ENCODE data around the gene MARCO. TPM values are rescaled to one million over a fixed set of nuclear protein-coding genes. Genes with fewer than 3 reads are reported as not detected.

MARCO gene
- total and polyA plus RNA-seq, 2 of the 8 experiments (the other 6 are each of a cell fraction or from before 2014, with no cell fraction given), result not detected

DNA sequence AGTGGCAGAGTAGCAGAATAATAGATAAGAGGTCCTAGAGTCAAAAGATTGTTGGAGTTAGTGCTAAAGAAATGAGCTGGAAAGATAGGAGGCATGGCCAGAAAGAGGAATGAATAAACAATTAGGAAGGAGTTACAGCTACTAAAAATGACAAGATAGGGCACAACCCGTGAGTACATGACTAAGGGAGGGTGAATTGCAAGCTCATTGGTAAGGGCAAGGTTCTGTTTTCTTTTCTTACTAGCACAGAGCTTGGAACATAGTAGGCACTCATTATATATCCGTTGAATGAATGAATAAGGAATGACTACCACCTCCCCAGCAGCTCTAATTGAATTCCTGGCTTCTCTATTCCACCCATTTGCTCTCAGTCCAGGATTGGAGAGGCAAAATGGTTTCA lies 5.7 kb upstream of the MARCO start:
- no peak overlapping the region for H2AFZ ChIP-seq (ENCODE audit: low read length)
- H2BK5ac ChIP-seq (ENCODE audit: low read depth, low read length), result no peak overlapping the region
- H3K4me1 ChIP-seq (replicated peaks in 1 of 4; ENCODE audit: control insufficient read depth in 3 of 4, insufficient read depth in 4 of 4, low read length in 3 of 4), result no peaks in the 10 kb centered on the region
- no peak overlapping the region for H4K91ac ChIP-seq (replicated peaks; ENCODE audit: insufficient read length, low read length)
- no peak overlapping the region for H3K18ac ChIP-seq (ENCODE audit: extremely low read depth, low read length)
- peaks cover 0 to 3% of the 10 kb centered on the region in 2 experiments; a peak in 2 of 4 replicates for H3K9me3 ChIP-seq (ENCODE audit: insufficient read depth in 2 of 2, low read depth in 1 of 2, low read length in 1 of 2)
- H4K5ac ChIP-seq (ENCODE audit: insufficient read length, low read depth, low read length), result no peak overlapping the region
- no peaks in the 10 kb centered on the region for H3K23me2 ChIP-seq (ENCODE audit: low read depth, low read length)
- no peak overlapping the region for H4K8ac ChIP-seq (ENCODE audit: extremely low read depth, insufficient read depth, low read length)
- no peak overlapping the region for H3K4ac ChIP-seq (replicated peaks; ENCODE audit: insufficient read length, low read depth, low read length)
- H2BK120ac ChIP-seq (replicated peaks; ENCODE audit: low read depth, low read length), result no peak overlapping the region
- no peak overlapping the region for H3K4me2 ChIP-seq (ENCODE audit: insufficient read depth in 1 of 2, low read depth in 2 of 2, low read length in 2 of 2)
- WGBS, 2 experiments (ENCODE audit: extremely low coverage in 1 of 2, insufficient coverage in 1 of 2, insufficient read length in 1 of 2, insufficient replicate concordance in 2 of 2, low coverage in 1 of 2, low lambda C conversion rate in 2 of 2, missing lambda C conversion rate in 1 of 2), result 95% methylated on average over 2 of the region's 2 CpGs; no CpG with 5 or more reads in 1 of the 2 experiments
- CTCF ChIA-PET (ENCODE audit: partially characterized antibody), result interaction anchor here (0.9 to 1.6 kb wide), 2 partner anchors 28 to 262 kb away, joined by 3 read pairs; no protein-coding TSS in a partner anchor
- POLR2A ChIA-PET (ENCODE audit: partially characterized antibody), result no interaction called here
- no peaks in the 10 kb centered on the region for H3K79me2 ChIP-seq (ENCODE audit: control insufficient read depth in 1 of 2, insufficient read depth in 2 of 2, low read length in 2 of 2)
- no peak overlapping the region for H3K9ac ChIP-seq (replicated peaks in 1 of 4; ENCODE audit: extremely low read depth in 1 of 4, low read depth in 3 of 4, low read length in 3 of 4)
- no peak for TF ChIP-seq SP4 (IDR thresholded peaks at IDR 0.05; ENCODE audit: low read length)
- TF ChIP-seq EGR1 (IDR thresholded peaks at IDR 0.05; ENCODE audit: borderline replicate concordance, low read depth, low read length), result no peak
- TF ChIP-seq SP1 (IDR thresholded peaks at IDR 0.05; ENCODE audit: low read depth, low read length), result no peak
- TF ChIP-seq KDM1A (IDR thresholded peaks at IDR 0.05; ENCODE audit: borderline replicate concordance, low read length), result no peak
- TF ChIP-seq TCF12 (IDR thresholded peaks at IDR 0.05; ENCODE audit: low read depth, low read length), result no peak
- no peak for TF ChIP-seq RNF2 (IDR thresholded peaks at IDR 0.05; ENCODE audit: borderline replicate concordance, low read depth, low read length, missing control alignments, poor library complexity, severe bottlenecking)
- TF ChIP-seq TAF7 (optimal IDR thresholded peaks at IDR 0.05; ENCODE audit: borderline replicate concordance, low read depth, low read length), result no peak
- TF ChIP-seq JUN (IDR thresholded peaks at IDR 0.05; ENCODE audit: low read depth, low read length), result no peak
- TF ChIP-seq HDAC6 (IDR thresholded peaks at IDR 0.05; ENCODE audit: low read depth, low read length), result no peak
- TF ChIP-seq TBP (IDR thresholded peaks at IDR 0.05; ENCODE audit: low read depth, low read length), result no peak
- TF ChIP-seq SIX5 (IDR thresholded peaks at IDR 0.05; ENCODE audit: low read depth, low read length), result no peak
- TF ChIP-seq SP2 (IDR thresholded peaks at IDR 0.05; ENCODE audit: low read length), result no peak
- no peak for TF ChIP-seq SRF (IDR thresholded peaks at IDR 0.05; ENCODE audit: low read depth, low read length)
- no peak overlapping the region for H3K56ac ChIP-seq (replicated peaks; ENCODE audit: insufficient read length, low read depth, low read length)
- H3K79me1 ChIP-seq (ENCODE audit: low read depth, low read length), result no peaks in the 10 kb centered on the region
- H2AK5ac ChIP-seq (ENCODE audit: low read depth, low read length), result no peak overlapping the region
- H2BK12ac ChIP-seq (ENCODE audit: low read depth, low read length), result no peak overlapping the region
- no peaks in the 10 kb centered on the region; a peak in 1 of 7 replicates for H3K27me3 ChIP-seq (replicated peaks in 1 of 4; ENCODE audit: control insufficient read depth in 3 of 4, extremely low read depth in 1 of 4, insufficient read depth in 3 of 4, low read length in 3 of 4)
- DNase-seq (ENCODE audit: low read depth in 1 of 2, low spot score in 2 of 2), result no peak
- no peak overlapping the region for H3K14ac ChIP-seq (ENCODE audit: insufficient read length)
- no peak for FAIRE-seq
- H4K20me1 ChIP-seq (replicated peaks in 1 of 2; ENCODE audit: control insufficient read depth in 1 of 2, insufficient read depth in 2 of 2, low read length in 2 of 2), result no peaks in the 10 kb centered on the region
- no peaks in the 10 kb centered on the region for H3K36me3 ChIP-seq (ENCODE audit: control insufficient read depth in 2 of 4, insufficient read depth in 4 of 4, low read length in 3 of 4)
- H2BK20ac ChIP-seq (ENCODE audit: low read length), result no peak overlapping the region
- H3K23ac ChIP-seq (ENCODE audit: insufficient read length), result no peak overlapping the region
- no peak overlapping the region for H2BK15ac ChIP-seq (ENCODE audit: low read length)
- no peak overlapping the region for H3K4me3 ChIP-seq (ENCODE audit: extremely low read depth in 1 of 4, insufficient read depth in 2 of 4, low read depth in 3 of 4, low read length in 4 of 4)
- H3K27ac ChIP-seq (ENCODE audit: low read depth, low read length), result no peak overlapping the region

Measured in H1 (cell line).